Left ventricle myocardium superior (tissue), 1 donor: Measurements from ENCODE around the gene PRKAR1A. TPM values are rescaled to one million over a fixed set of nuclear protein-coding genes. Genes with fewer than 3 reads are reported as not detected.
A peak's percentile ranks its signal among the peaks of the same experiment; 100 is the strongest.
"Not testable (repeated sequence)": the region's sequence is repeated elsewhere in the genome, so short reads cannot be mapped to it uniquely, and the experiment has no call there.

Source experiments
- ATAC-seq: fragments of 200-7000 bp; cut with Tn5 transposase; one replicate; pipeline ENCODE4 v1.9.1; 2020; ENCODE audit warnings: mild to moderate bottlenecking, moderate library complexity
- DNase-seq: peaks from one replicate; pipeline ENCODE4 v3.0.0-alpha.2; 2020
- intact Hi-C: fragments of 100-400 bp; cut with micrococcal nuclease; formaldehyde crosslinking; loops from one replicate; pipeline ENCODE4 v1.11.0; 2022
- total RNA-seq: library from RNA; stranded (reverse); fragmentation: NEBNext Ultra II Directional; extraction: Animal tissue kit (Norgen Biotek cat#: 25700); gene quantifications from one replicate; pipeline ENCODE4 v1.2.1, GENCODE V29; 2021
- donor health status: DM: no; HTN: yes; CAD: no; lungs with severe emphysema.

Gene PRKAR1A
- total RNA-seq, 1 donor from 2014 or later = 599 TPM

DNA sequence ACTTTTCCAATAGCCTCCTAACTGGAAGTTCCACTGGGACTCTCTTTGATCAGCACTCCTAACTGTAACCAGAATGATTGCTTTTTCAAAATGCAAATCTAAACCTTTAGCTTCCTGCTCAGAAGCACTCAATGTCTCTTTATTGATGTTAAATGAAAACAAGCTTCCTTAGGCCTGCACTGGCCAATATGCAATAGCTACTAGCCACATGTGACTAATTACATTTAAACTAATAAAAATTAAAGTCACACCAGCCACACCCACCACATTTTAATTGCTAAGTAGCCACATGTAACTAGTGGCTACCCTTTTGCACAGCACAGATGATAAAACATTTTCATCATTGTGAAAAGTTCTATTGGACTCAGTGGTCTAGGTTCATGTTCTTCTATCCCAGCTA is 57.1 kb downstream of the PRKAR1A start:
- intact Hi-C loops = no loop called here
- DNase-seq (no peak), ATAC-seq (no peak)

- DNase-seq (no peak), ATAC-seq (no peak)
- intact Hi-C loops = no loop called here
Measured at GRCh38 chr17:68570526-68570925, 58.3 kb downstream of the PRKAR1A start.

GRCh38 chr17:68572138-68572842 is 60.1 kb downstream of the PRKAR1A start:
- intact Hi-C loops = no loop called here
- no peak for ATAC-seq
- DNase-seq = no peak

DNA sequence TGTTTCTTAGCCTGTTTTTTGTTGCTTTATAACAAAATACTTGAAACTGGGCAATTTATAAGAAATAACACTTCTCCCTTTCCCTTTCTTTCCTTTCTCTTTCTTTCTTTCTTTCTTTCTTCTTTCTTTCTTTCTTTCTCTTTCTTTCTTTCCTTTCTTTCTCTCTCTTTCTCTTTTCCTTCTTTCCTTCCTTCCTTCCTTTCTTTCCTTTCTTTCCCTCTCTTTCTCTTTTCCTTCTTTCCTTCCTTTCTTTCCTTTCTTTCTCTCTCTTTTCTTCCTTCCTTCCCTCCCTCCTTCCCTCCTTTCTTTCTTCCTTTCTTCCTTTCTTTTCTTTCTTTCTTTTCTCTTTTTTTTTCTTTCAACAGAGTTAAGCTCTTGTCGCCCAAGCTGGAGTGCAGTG is 61.1 kb downstream of the PRKAR1A start:
- no peak for DNase-seq
- ATAC-seq = no peak
- intact Hi-C loops = no loop called here

GRCh38 chr17:68576137-68576536 is 63.9 kb downstream of the PRKAR1A start:
- DNase-seq = no peak
- ATAC-seq = no peak
- intact Hi-C loops = no loop called here

- DNase-seq (peak; percentile 52), ATAC-seq (peak; percentile 85)
- intact Hi-C loops = no loop called here
Measured at GRCh38 chr17:68576811-68577496, 64.7 kb downstream of the PRKAR1A start.

DNA sequence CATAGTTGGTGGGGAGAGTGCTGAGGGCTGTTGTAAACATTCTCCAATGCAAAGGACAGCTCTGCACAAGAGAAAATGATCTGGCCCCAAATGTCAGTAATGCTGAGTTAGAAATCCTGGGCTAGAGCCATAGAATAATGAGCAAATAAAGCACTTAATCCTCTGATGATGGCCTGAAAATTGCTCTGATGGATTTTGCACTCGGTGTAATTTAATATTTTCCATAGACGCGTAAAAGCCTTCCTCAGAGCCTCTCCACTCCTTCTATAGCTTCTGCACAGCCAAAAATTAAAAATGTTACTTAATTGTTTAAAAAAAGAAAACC is 65.2 kb downstream of the PRKAR1A start:
- ATAC-seq (no peak), DNase-seq (no peak)
- intact Hi-C loops = no loop called here

DNA sequence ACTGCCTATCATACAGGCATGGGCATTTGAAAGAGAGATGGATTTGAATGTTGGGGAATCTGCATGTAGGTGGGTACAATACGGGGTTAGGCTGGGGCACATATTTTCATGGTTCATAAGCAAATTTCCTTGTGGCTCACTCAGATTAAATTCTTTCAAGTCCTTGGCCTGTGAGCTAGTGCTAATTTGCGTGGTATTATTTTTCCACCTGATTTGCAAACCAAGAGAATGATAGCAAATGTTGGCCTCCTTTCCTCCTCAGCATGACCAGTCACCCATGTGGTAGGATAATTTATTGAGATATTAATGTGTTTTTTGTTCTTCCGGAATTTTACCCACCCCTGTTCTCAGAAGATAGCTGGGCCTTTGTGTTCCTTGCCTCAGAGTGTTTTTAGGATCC is 66.0 kb downstream of the PRKAR1A start:
- DNase-seq = no peak
- ATAC-seq = no peak
- intact Hi-C loops = no loop called here

- intact Hi-C loops = no loop called here
- no peak for ATAC-seq
- no peak for DNase-seq
Measured at GRCh38 chr17:68579194-68579927, 67.1 kb downstream of the PRKAR1A start.

DNA sequence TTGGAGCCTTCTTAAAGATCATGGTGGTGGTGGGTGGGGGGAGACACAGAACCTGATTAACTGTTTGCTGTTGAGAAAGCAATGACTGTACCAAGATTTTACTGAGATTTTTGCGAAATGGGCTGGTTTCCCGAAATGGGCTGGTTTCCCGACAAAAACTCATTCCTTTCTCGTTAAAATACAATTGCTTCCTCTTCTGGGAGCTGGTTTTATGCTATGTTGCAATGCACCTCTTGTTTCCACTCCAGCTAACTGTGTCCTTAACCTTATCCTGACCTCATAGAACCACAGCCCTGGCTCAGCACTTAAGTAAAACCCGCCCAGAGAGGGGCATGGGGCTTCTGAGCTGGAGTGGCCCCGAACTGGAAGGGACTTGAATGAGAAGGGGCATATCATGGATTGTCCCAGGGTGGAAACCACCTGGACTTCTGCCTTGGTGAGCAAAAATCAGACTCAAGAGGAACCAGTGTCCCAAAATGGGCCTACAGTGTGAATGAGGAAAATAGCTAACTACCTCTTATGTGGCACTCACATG is 68.1 kb downstream of the PRKAR1A start:
- ATAC-seq = peak; percentile 59
- peak; percentile 31 for DNase-seq
- intact Hi-C loops = no loop called here

DNA sequence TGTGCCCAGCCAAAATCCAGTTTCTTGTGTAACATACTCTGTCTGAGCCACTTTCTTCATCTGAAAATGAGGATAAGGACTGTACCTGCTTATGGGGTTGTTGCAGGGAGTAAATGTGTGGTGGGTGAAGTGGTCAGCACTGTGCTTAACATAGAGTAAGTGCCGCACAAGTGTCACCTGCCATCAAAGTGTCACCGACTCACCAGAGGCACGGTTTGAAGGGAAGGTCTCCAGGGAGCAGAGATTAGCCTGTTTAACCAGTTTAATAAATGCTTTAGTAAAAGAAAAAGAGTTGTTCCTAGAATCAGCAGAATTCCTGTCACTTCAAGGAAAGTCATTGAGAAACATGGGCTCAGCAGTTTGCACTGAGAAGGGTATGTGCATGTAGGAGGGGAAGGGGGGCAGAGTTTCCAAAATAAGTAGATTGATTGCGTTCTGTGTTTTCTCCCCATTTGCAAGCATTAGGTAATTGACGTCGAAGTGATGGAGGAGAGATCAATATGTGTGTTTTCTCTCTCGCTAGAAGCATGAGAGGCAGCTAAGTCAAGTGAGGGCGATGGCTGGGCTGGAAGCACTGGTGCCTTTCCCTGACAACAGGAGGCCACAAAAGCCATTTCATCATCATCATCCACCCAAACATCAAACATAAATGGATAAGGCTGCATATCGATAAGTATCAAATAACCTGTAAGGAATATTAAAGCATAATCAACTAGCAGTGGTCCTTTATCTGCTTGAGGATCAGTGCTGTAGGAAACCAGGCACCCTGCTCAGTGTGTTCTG is 69.8 kb downstream of the PRKAR1A start:
- DNase-seq (no peak), ATAC-seq (no peak)
- intact Hi-C loops = no loop called here

GRCh38 chr17:68582867-68583266 is 70.6 kb downstream of the PRKAR1A start:
- DNase-seq, ATAC-seq, intact Hi-C loops: not testable (repeated sequence)

DNA sequence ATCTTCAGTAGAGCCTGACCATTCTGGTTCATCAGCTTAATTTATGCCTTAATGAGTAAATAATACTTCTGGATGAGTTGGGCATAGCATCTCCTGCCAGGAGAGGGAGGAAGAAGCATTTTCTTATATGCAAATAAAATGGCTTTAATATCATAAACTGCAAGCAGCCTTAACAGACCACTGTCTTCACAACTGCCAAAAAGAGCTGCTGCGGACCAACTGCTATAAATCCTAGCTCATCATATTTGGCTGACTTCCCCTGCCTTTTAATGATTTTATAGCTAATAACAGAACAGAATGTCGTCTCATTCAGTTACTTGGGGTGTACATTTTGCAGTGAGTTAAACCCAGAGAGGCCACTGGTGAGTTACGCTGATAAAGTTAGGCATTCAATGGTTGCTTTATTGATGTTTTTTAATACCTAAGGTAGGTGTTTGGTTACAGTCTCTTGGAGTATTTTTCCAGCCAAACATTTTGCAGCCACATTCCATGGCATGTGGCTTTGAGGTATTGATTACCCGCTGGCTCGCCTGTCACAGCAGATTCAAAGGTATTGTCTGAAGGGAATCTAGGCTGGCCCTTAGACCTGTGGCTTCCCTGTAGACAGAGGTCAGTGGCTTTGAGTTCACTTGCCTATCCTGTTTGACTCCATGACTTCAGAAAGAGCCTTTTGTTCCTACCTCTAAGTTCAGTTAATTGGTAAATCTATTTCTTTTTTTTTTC is 72.5 kb downstream of the PRKAR1A start:
- no peak for DNase-seq
- no peak for ATAC-seq
- intact Hi-C loops = no loop called here

DNA sequence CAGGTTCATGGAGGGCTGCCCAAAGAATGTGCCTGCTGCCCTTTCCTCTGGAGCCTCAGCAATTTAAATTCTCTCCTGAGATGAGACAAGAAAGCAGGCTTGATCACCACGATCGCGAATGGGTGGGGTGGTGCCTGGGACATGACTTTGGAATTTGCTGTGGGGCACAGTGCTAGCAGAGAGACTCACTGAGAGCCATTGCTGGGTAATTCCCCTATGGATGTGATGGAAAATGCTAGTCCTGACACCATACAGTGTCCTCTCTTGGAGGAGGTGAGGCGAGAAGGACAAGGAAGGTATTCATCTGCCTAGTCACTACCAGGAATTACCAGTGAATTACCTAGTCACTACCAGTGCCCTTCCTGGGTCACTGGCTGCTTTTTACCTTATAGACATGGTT is 73.4 kb downstream of the PRKAR1A start:
- intact Hi-C loops = no loop called here
- ATAC-seq (no peak), DNase-seq (no peak)

DNA sequence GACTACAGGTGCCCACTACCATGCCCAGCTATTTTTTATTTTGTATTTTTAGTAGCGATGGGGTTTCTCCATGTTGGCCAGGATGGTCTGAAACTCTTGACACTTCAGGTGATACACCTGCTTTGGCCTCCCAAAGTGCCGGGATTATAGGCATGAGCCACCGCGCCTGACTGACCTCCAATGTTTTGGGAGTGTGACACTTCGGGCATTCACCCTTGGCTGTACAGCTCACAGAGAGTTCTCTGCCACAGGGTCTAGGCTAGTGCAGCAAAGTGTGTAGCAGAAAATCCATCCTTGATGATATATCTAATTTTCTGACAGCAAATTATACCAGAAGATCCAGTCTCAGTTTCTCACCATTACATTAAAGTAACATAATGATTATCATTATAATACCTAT is 74.8 kb downstream of the PRKAR1A start:
- intact Hi-C loops = no loop called here
- no peak for ATAC-seq
- no peak for DNase-seq

DNA sequence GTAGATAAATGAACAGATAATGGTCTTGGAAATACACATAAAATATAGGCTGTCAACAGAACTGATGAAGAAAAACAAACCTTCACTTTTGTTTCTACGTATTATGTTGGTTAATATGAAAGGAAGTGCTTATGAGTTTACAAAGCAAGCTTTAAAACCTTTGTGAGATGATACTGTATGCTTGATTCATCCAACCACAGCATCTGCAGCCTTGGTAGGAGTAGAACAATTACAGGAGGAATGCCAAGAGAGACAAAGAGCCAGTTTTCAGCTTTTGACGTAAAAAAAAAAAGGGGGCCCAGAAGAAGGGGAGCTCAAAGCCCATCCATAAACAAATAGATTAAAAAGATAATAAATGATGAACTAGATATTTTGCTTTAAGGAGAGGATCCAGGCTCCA is 75.6 kb downstream of the PRKAR1A start:
- intact Hi-C loops = no loop called here
- no peak for ATAC-seq
- no peak for DNase-seq

GRCh38 chr17:68588362-68588761 is 76.1 kb downstream of the PRKAR1A start:
- ATAC-seq (no peak), DNase-seq (no peak)
- intact Hi-C loops = no loop called here

- ATAC-seq (no peak), DNase-seq (no peak)
- intact Hi-C loops = no loop called here
Measured at GRCh38 chr17:68589086-68589485, 76.9 kb downstream of the PRKAR1A start.

GRCh38 chr17:68591583-68591982 is 79.4 kb downstream of the PRKAR1A start:
- peak; percentile 57 for DNase-seq
- no peak for ATAC-seq
- intact Hi-C loops = no loop called here
